IPS DF 4.7 (cell line): ENCODE results near the gene SNX13.

Experiments
- DNase-seq: peaks from one replicate; pipeline ENCODE4 v3.0.0-alpha.2; 2013; ENCODE audit warnings: low spot score; ENCODE audit errors: extremely low read depth

SNX13 gene

GRCh38 chr7:17792075-17792936, 148.0 kb downstream of the SNX13 start:
- no peak for DNase-seq

GRCh38 chr7:17787257-17787656, 153.0 kb downstream of the SNX13 start:
- DNase-seq: no peak

DNA sequence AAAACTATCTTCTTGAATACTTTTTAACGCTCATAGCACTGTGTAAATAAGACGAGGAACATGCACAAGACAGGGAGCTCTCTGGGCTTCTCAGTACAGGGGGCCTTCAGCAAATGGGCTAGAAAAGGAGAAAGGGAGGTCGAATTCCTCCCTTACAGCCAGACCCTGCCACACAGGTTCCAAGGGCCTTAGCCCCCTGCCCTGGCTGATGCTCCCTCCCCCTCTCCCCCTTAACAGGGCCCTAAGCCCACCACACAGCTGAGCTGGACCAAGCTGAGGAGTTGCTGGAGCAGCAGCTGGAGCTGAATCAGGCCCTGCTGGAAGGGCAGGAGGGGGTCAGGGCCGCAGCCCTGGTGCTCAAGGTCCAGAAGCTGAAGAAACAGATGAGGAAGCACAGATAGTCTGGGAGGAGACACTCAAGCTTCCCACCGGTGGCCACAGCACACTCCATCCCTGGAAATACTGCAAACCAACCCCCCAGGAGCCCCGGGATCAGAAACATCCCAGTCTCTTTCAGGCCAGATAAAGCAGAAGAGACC, 153.9 kb downstream of the SNX13 start:
- DNase-seq: no peak

GRCh38 chr7:17782216-17782549, 158.1 kb downstream of the SNX13 start:
- no peak for DNase-seq

DNA sequence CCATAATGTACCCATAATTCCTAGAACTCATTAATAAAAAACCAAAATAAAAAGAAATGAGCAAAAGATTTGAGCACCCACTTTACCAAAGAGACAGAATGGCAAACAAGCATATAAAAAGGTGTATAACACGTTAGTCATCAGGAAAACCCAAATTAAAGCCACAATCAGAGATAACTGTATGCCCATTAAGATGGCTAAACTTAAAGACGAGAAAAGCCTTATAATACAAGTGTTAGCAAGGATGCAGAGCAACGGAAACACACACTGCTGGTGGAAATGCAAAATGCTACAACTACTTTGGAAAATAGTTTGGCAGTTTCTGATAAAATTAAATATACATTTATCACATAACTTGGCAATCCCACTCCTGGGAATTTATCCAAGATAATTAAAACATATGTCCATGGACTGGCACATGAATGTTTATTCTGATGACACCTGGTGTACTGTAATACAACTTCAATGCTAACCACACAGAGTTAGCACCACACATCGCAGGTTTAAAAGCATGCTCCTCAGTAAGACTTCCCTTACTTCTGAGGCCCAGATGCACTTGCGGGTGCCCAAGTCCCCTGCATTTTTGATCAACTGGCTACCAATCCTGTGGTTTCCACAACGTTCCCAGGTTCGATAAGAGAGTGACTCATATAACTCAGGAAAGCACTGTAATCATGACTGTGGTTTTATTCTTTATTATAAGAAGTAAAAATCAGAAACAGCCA, 158.6 kb downstream of the SNX13 start:
- DNase-seq: no peak

DNA sequence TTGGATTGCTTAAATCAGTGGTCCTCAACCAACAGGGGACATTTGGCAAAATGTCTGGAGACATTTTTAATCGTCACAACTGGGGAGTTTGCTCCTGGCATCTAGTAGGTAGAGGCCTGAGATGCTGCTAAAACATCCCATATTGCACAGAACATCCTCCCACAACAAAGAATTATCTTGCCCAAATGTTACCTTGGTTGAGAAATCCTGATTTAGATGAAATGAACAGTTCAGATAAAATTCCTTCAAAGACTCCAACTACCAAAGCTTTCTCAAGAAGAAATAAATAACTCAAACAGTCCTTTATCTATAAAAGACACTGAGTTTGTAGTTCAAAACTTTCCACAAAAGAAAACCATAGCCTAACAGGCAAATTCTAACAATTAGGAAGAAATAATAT, 160.9 kb downstream of the SNX13 start:
- DNase-seq: no peak

DNA sequence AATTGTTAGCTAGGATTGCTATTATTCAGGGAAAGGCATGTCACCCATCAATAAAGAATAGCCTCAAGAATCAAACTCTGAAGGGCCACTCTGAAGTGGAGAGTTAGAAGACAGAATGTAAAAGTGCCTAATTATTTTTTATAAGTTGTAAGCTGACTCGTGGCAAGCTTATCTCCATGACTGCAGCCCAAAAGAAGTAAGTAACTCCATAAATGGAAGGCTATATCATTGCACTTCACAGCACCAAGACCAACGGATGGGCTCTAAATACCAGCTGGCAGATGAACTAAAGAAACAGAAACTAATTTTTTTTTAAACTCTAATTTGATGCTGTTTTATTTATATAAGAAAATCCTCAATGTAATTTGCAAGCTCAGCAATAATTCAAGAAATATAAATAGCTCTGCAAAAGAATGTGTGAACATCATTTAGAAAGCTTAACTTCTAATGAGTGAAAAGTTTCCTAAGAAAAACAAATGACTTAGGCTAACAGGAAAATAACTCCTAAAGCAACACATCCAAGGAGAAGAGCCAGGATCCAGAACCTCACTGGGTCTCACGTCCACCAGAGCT, 165.5 kb downstream of the SNX13 start:
- DNase-seq: no peak

- DNase-seq: no peak
These were observed 166.0 kb downstream of the SNX13 start for GRCh38 chr7:17774248-17774647.

- DNase-seq: no peak
These were observed 167.0 kb downstream of the SNX13 start for GRCh38 chr7:17773289-17773626.

GRCh38 chr7:17772581-17773288, 167.6 kb downstream of the SNX13 start:
- no peak for DNase-seq

GRCh38 chr7:17771901-17772408, 168.3 kb downstream of the SNX13 start:
- DNase-seq: no peak

DNA sequence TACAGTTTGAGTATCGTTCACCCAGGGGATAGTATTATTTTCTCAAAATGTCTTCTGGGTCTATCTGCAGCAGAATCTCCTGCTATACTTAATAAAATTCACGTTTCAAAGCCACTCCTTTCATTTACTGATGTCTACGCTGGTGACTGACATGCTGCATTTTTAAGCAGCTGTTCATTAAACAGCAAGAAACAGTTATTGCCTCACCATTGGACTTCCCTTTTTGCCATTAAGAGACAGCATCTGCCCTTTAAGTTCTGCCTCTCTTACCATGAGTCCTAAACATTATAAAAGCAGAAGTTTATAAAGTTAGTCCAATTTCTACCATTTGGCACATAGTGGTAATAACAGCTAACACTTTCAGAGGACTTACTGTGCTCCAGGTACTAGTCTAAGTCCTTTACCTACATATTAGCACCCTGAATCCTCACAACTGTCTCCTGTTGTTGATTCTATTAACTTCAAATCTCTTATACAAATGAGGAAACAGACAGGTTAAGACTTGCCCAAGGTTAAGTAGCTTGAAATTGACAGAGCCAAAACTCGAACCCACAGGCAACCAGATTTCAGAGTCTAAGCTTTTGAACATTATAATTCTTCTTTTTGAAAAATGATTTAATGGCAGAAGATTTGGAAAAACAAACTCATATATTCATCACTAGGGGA, 169.5 kb downstream of the SNX13 start:
- no peak for DNase-seq

DNA sequence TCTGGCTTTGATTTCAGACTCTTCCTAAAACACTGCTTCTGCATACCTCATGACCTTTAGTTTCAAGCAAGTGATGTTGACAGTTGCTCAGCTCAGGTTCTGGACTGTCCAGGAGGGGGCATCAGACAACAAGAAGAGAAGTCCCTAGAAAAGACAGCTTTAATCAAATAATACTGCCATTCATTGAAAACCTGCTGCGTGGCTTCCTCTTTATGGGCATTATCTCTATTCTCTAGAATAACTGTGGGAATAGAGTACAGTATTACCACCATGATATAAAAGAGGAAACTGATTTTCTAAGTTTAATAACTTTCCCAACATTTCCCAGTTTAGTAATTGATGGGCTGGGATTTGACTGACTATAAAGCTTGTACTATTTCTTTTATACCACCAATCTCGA, 170.4 kb downstream of the SNX13 start:
- no peak for DNase-seq

DNA sequence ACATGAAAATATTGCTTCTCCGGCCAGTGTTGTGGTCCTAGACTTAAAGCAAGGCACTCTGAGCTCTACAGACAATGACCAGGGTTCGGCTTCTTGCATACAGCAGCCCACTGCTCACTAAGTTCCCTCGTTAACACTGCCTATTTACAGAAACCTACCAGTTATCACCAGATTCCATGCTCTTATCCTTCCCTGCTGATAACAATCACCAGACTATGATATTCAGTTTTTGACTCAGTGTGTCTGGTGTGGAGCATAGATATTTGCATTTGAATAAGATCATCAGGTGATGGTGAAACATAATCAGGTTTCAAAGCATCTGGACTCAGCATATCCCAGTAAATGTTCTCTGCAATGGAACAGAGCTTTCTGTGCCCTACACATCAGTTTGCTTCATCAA, 182.3 kb downstream of the SNX13 start:
- DNase-seq: no peak

DNA sequence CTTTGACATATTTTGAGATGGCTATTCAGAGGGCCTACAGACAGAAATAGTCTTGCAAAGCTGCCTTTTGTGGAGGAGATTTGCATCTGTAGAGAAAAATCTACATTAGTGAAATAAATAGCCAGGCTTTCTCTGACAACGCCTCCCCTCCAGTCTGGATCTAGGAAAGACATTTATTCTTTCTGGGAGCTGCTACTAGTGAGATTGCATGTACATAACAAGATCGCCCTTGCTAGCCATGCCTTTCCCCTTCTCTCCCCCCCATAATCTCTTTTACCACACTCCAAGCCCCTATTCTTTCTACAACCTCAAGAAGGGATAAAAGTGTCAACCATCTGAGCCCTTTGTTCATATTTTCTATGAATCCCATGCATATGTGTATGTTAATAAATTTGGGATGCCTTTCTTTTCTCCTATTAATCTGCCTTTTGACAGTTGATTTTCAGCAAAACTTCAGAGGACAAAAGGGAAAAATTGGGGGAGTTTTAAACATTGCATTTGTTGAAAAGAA, 194.2 kb downstream of the SNX13 start:
- no peak for DNase-seq

- DNase-seq: no peak
These were observed 194.7 kb downstream of the SNX13 start for GRCh38 chr7:17745610-17746009.

DNA sequence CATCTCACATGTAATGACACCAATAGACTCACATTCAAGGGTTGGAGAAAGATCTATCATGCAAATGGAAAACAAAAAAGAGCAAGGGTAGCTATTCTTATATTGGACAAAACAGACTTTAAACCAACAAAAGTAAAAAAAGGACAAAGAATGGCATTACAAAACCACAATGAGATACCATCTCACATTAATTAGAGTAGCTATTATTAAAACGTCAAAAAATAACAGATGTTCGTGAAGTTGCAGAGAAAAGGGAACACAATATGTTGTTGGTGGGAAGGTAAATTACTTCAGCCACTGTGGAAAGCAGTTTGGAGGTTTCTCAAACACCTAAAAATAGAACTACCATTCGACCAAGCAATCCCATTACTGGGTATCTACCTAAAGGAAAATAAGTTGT, 197.0 kb downstream of the SNX13 start:
- no peak for DNase-seq

DNA sequence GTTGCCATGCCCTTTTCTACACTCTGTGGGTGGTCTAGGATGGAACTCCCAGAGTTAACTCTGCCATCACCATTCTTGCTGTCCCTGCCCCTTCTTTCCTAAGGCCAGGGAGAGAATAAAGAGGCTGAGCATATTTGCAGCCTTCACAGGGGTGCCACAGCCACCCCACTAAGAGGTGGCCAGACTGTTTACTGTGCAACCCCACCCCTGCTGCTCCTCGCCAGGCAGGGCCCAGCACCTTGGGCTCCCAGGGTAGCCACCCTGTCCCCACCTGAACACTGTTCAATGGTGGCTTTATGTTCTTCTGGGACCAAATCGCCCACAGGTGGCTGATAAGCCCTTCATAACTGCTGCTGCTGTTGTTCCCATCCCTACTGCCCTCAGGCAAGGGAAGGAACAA, 198.9 kb downstream of the SNX13 start:
- DNase-seq: no peak
